ENCODE data around the gene NALF2.
A peak's percentile ranks its signal among the peaks of the same experiment; 100 is the strongest.

The NALF2 gene

GRCh38 chrX:69503782-69504625 is at the start of gene NALF2:
Gene NALF2 (plus strand): TSS chrX:69504326. CDS start chrX:69505283, 957 bp downstream.
- DNase-seq (ENCODE audit: low read depth, low spot score) = no peak
- H3K4me3 ChIP-seq (ENCODE audit: low read depth, low read length) = no peak within 1 kb of the TSS; the same call in 1 of the 2 replicates
- TF ChIP-seq CTCF (IDR thresholded peaks at IDR 0.05; ENCODE audit: insufficient read depth, low read length, missing control alignments) = no peak
- ChIA-PET POLR2A (no interaction called here), CTCF (no interaction called here)

GRCh38 chrX:69457756-69458155 is 46.4 kb upstream of the NALF2 start:
- no peak overlapping the region for H3K4me3 ChIP-seq (ENCODE audit: low read depth, low read length)
- CTCF ChIA-PET = no interaction called here
- DNase-seq (ENCODE audit: low read depth, low spot score) = no peak
- POLR2A ChIA-PET = no interaction called here
- no peak for TF ChIP-seq CTCF (IDR thresholded peaks at IDR 0.05; ENCODE audit: insufficient read depth, low read length, missing control alignments)

- ChIA-PET CTCF (no interaction called here), POLR2A (no interaction called here)
- no peak overlapping the region for H3K4me3 ChIP-seq (ENCODE audit: low read depth, low read length)
- no peak for DNase-seq (ENCODE audit: low read depth, low spot score)
- TF ChIP-seq CTCF (IDR thresholded peaks at IDR 0.05; ENCODE audit: insufficient read depth, low read length, missing control alignments) = no peak
Measured at GRCh38 chrX:69466546-69466945, 37.6 kb upstream of the NALF2 start.

- no peak overlapping the region for H3K4me3 ChIP-seq (ENCODE audit: low read depth, low read length)
- TF ChIP-seq CTCF (IDR thresholded peaks at IDR 0.05; ENCODE audit: insufficient read depth, low read length, missing control alignments) = no peak
- ChIA-PET CTCF (no interaction called here), POLR2A (no interaction called here)
- no peak for DNase-seq (ENCODE audit: low read depth, low spot score)
Measured at GRCh38 chrX:69469975-69470374, 34.2 kb upstream of the NALF2 start.

GRCh38 chrX:69489625-69490024 is 14.5 kb upstream of the NALF2 start:
- CTCF ChIA-PET = no interaction called here
- no peak for DNase-seq (ENCODE audit: low read depth, low spot score)
- POLR2A ChIA-PET = no interaction called here
- no peak overlapping the region for H3K4me3 ChIP-seq (ENCODE audit: low read depth, low read length)
- TF ChIP-seq CTCF (IDR thresholded peaks at IDR 0.05; ENCODE audit: insufficient read depth, low read length, missing control alignments) = no peak

GRCh38 chrX:69493193-69493592 is 10.9 kb upstream of the NALF2 start:
- CTCF ChIA-PET = interaction anchor here (2.0 kb wide), 1 partner anchor 604 kb away, joined by 12 read pairs; no protein-coding TSS in a partner anchor
- no peak overlapping the region for H3K4me3 ChIP-seq (ENCODE audit: low read depth, low read length)
- POLR2A ChIA-PET = no interaction called here
- TF ChIP-seq CTCF (IDR thresholded peaks at IDR 0.05; ENCODE audit: insufficient read depth, low read length, missing control alignments) = peak; percentile 1
- no peak for DNase-seq (ENCODE audit: low read depth, low spot score)
